ENCODE results near the gene PACRG. TPM values are rescaled to one million over a fixed set of nuclear protein-coding genes. Genes with fewer than 3 reads are reported as not detected.

Gene PACRG
- total and polyA plus RNA-seq, 2 experiments from 2014 or later: not detected

DNA sequence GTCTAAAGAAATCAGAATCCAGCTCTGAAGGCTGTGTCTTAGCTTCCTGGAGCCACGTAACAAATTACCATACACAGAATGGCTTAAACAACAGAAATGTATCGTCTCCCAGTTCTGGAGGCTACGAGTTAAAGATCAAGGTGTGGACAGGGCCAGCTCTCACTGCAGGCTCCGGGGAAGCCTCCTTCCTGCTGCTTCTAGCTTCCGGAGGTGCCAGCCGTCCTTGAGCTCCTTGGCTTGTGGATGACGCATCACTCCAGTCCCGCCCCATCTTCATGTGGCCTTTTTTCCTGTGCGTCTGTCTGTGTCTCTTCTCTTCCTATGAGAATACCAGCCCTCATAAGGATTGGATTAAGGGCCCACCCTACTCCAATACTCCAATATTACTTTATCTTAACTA lies 367.6 kb downstream of the PACRG start:
- H3K9me3 ChIP-seq (ENCODE audit: low read depth): no peaks in the 10 kb centered on the region
- H3K27me3 ChIP-seq (replicated peaks; ENCODE audit: insufficient read depth): no peaks in the 10 kb centered on the region
- DNase-seq: no peak
- in situ Hi-C loops (cut with MboI): no loop called here
- no peak overlapping the region for H3K27ac ChIP-seq
- no peak overlapping the region for H3K9ac ChIP-seq
- H3K4me3 ChIP-seq: no peak overlapping the region
- H3K36me3 ChIP-seq (ENCODE audit: low read depth): no peaks in the 10 kb centered on the region
- H3F3A ChIP-seq (ENCODE audit: insufficient read depth): no peaks in the 10 kb centered on the region
- TF ChIP-seq EZH2 (IDR thresholded peaks at IDR 0.05; ENCODE audit: insufficient read depth, poor library complexity, severe bottlenecking) (no peak), EZH2phosphoT487 (IDR thresholded peaks at IDR 0.05; ENCODE audit: insufficient read depth, low read depth) (no peak)
- no peak overlapping the region for H2AFZ ChIP-seq
- no peaks in the 10 kb centered on the region for H4K20me1 ChIP-seq (ENCODE audit: insufficient read depth)
- 70 to 72% methylated on average over 9 of the region's 9 CpGs for WGBS, 2 experiments (ENCODE audit: low coverage in 1 of 2, low lambda C conversion rate in 2 of 2, missing lambda C conversion rate in 2 of 2)
- no peak overlapping the region for H3K4me2 ChIP-seq (ENCODE audit: unreplicated experiment)
- no peaks in the 10 kb centered on the region for H3K9me2 ChIP-seq (ENCODE audit: insufficient read depth)
- H3K79me2 ChIP-seq (ENCODE audit: insufficient read depth): no peaks in the 10 kb centered on the region
- H3K4me1 ChIP-seq (ENCODE audit: insufficient read depth): no peaks in the 10 kb centered on the region

DNA sequence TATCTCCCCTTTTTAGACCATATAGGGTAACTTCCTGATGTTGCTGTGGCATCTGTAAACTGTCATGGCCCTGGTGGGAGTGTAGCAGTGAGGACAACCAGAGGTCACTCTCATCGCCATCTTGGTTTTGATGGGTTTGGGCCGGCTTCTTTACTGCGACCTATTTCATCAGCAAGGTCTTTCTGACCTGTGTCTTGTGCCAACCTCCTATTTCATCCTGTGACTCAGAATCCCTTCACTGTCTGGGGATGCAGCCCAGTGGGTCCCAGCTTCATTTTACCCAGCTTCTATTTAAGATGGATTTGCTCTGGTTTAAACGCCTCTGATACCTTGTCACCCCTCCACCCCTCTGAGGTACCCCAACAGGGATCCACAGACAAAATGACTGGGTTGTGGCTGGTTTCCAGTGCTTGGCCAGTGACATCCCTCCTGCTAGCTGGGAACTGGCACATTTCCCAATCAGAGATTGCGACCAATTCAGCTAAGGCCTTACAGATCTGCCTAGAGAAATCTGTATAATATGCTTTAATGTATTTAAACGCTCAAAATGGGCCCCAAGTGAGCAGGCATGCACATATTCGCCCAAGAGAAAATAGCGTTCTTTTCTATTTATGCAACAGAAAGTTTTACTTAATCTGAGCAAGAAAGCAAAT lies 371.2 kb downstream of the PACRG start:
- no peaks in the 10 kb centered on the region for H3K4me1 ChIP-seq (ENCODE audit: insufficient read depth)
- no peak overlapping the region for H3K4me2 ChIP-seq (ENCODE audit: unreplicated experiment)
- in situ Hi-C loops (cut with MboI): no loop called here
- peak; percentile 1 for DNase-seq
- no peaks in the 10 kb centered on the region for H3F3A ChIP-seq (ENCODE audit: insufficient read depth)
- H3K27me3 ChIP-seq (replicated peaks; ENCODE audit: insufficient read depth): no peaks in the 10 kb centered on the region
- no peak overlapping the region for H2AFZ ChIP-seq
- H4K20me1 ChIP-seq (ENCODE audit: insufficient read depth): no peaks in the 10 kb centered on the region
- no peak overlapping the region for H3K4me3 ChIP-seq
- 64 to 68% methylated on average over 8 of the region's 8 CpGs for WGBS, 2 experiments (ENCODE audit: low coverage in 1 of 2, low lambda C conversion rate in 2 of 2, missing lambda C conversion rate in 2 of 2)
- H3K27ac ChIP-seq: no peak overlapping the region
- no peaks in the 10 kb centered on the region for H3K36me3 ChIP-seq (ENCODE audit: low read depth)
- H3K9me3 ChIP-seq (ENCODE audit: low read depth): no peaks in the 10 kb centered on the region
- no peak for TF ChIP-seq EZH2phosphoT487 (IDR thresholded peaks at IDR 0.05; ENCODE audit: insufficient read depth, low read depth)
- TF ChIP-seq EZH2 (IDR thresholded peaks at IDR 0.05; ENCODE audit: insufficient read depth, poor library complexity, severe bottlenecking): no peak
- no peak overlapping the region for H3K9ac ChIP-seq
- H3K79me2 ChIP-seq (ENCODE audit: insufficient read depth): no peaks in the 10 kb centered on the region
- no peaks in the 10 kb centered on the region for H3K9me2 ChIP-seq (ENCODE audit: insufficient read depth)

DNA sequence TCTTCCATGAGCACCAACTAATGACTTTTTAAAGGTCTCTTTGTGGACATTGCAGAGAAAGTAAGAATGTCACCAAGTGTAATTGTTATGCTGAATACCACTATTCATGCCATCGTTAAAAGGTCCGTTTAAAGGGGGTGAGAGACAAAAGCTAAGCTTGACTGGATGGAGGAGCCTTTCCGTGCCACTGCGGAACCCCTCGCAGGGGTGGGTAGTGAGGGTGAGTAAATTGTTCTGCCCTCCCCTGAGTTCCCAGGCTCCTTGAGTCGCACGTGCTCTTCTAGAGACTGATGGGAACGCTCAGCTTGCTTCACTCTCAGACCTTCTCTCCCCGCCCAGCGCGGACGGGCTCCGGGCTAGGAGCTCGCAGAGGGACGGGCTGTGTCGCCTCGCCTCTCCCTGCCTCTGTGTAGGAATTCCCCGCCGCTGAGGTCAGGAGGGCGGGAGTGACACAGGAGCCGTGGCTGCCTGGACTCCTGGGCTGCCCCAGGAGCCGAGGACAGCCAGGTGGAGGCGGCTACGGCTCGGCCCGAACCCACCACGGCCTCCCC lies 371.9 kb downstream of the PACRG start:
- Histone ChIP-seq H3K9me2 (ENCODE audit: insufficient read depth) (no peaks in the 10 kb centered on the region), H4K20me1 (ENCODE audit: insufficient read depth) (no peaks in the 10 kb centered on the region), H3K4me2 (ENCODE audit: unreplicated experiment) (no peak overlapping the region), H2AFZ (no peak overlapping the region), H3K27ac (no peak overlapping the region), H3K36me3 (ENCODE audit: low read depth) (no peaks in the 10 kb centered on the region), H3K9me3 (ENCODE audit: low read depth) (no peaks in the 10 kb centered on the region), H3F3A (ENCODE audit: insufficient read depth) (no peaks in the 10 kb centered on the region), H3K79me2 (ENCODE audit: insufficient read depth) (no peaks in the 10 kb centered on the region), H3K9ac (no peak overlapping the region), H3K4me3 (no peak overlapping the region), H3K27me3 (replicated peaks; ENCODE audit: insufficient read depth) (no peaks in the 10 kb centered on the region), H3K4me1 (ENCODE audit: insufficient read depth) (no peaks in the 10 kb centered on the region)
- 76 to 77% methylated on average over 26 to 27 of the region's 27 CpGs for WGBS, 2 experiments (ENCODE audit: low coverage in 1 of 2, low lambda C conversion rate in 2 of 2, missing lambda C conversion rate in 2 of 2)
- TF ChIP-seq EZH2phosphoT487 (IDR thresholded peaks at IDR 0.05; ENCODE audit: insufficient read depth, low read depth) (no peak), EZH2 (IDR thresholded peaks at IDR 0.05; ENCODE audit: insufficient read depth, poor library complexity, severe bottlenecking) (no peak)
- in situ Hi-C loops (cut with MboI): no loop called here
- no peak for DNase-seq

DNA sequence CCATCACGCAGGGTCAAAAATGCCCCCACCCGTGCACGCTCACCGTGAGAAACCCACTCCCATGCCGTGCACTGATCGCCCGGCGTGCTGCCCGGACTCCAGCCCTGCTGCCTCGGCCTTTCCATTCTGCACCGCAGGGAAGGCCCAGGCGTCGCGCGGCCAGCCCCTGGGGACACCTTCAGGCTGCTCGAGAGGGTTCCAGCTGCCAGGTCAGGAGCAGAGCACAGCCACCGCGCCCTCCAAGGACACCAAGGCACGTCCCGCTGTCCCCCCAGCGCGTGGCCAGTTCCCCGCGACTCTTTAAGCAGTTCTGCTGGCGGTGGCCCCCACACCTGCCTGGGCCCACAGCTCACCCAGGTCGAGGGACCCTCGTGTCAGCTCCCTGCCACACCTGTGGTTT lies 372.5 kb downstream of the PACRG start:
- H3K36me3 ChIP-seq (ENCODE audit: low read depth): no peaks in the 10 kb centered on the region
- DNase-seq: no peak
- no peak overlapping the region for H3K27ac ChIP-seq
- no peaks in the 10 kb centered on the region for H3K79me2 ChIP-seq (ENCODE audit: insufficient read depth)
- H3K27me3 ChIP-seq (replicated peaks; ENCODE audit: insufficient read depth): no peaks in the 10 kb centered on the region
- no peaks in the 10 kb centered on the region for H4K20me1 ChIP-seq (ENCODE audit: insufficient read depth)
- H3K4me2 ChIP-seq (ENCODE audit: unreplicated experiment): no peak overlapping the region
- in situ Hi-C loops (cut with MboI): no loop called here
- no peaks in the 10 kb centered on the region for H3F3A ChIP-seq (ENCODE audit: insufficient read depth)
- TF ChIP-seq EZH2 (IDR thresholded peaks at IDR 0.05; ENCODE audit: insufficient read depth, poor library complexity, severe bottlenecking): no peak
- TF ChIP-seq EZH2phosphoT487 (IDR thresholded peaks at IDR 0.05; ENCODE audit: insufficient read depth, low read depth): no peak
- 64 to 70% methylated on average over 22 to 27 of the region's 27 CpGs for WGBS, 2 experiments (ENCODE audit: low coverage in 1 of 2, low lambda C conversion rate in 2 of 2, missing lambda C conversion rate in 2 of 2)
- no peak overlapping the region for H3K9ac ChIP-seq
- no peaks in the 10 kb centered on the region for H3K9me2 ChIP-seq (ENCODE audit: insufficient read depth)
- no peak overlapping the region for H2AFZ ChIP-seq
- no peaks in the 10 kb centered on the region for H3K4me1 ChIP-seq (ENCODE audit: insufficient read depth)
- no peak overlapping the region for H3K4me3 ChIP-seq
- no peaks in the 10 kb centered on the region for H3K9me3 ChIP-seq (ENCODE audit: low read depth)
